Caco-2 (cell line): ENCODE results near the gene SLC7A11. TPM values are rescaled to one million over a fixed set of nuclear protein-coding genes. Genes with fewer than 3 reads are reported as not detected.

ENCODE experiments used
- BruUV-seq: library from RNA; stranded (reverse); fragments of 400-500 nt; replicated peaks from 2 replicates; lab custom pipeline; 2021; lab: Mats Ljungman, UMichigan
- CTCF ChIA-PET: fragments of 300-600 bp; sonication (Branson Sonifier 250); formaldehyde crosslinking; loops from one replicate; lab custom pipeline; 2022; ENCODE audit warnings: antibody characterized with exemption; lab: Charles Lee
- POLR2A ChIA-PET: fragments of 300-600 bp; sonication (Branson Sonifier 250); formaldehyde crosslinking; loops from one replicate; lab custom pipeline; 2022; ENCODE audit warnings: antibody characterized with exemption; lab: Charles Lee
- DNase-seq, 2 experiments: peaks; one replicate each; pipeline versions ENCODE4 v3.0.0 to v3.0.0-alpha.2; 2020 to 2022
- H3K27me3 ChIP-seq: replicated peaks from 2 replicates; pipeline ENCODE4 v1.6.0; 2011; ENCODE audit warnings: low read length; ENCODE audit not compliant: control insufficient read depth, insufficient read depth
- H3K36me3 ChIP-seq: 2 replicates; pipeline ENCODE4 v1.5.1; 2011; ENCODE audit warnings: low read length; ENCODE audit not compliant: control insufficient read depth, insufficient read depth
- H3K4me1 ChIP-seq: fragments of 250-450 bp; sonication (Bioruptor Pico); 2 replicates; pipeline ENCODE4 v1.5.1; 2020; ENCODE audit warnings: mild to moderate bottlenecking
- H3K4me3 ChIP-seq: 2 replicates; pipeline ENCODE4 v1.5.1; 2011; ENCODE audit warnings: low read depth, mild to moderate bottlenecking, control low read depth, low read length
- H3K9me3 ChIP-seq: fragments of 250-450 bp; sonication (Bioruptor Pico); 2 replicates; pipeline ENCODE4 v1.5.1; 2020; ENCODE audit warnings: mild to moderate bottlenecking, moderate library complexity
- H3K27ac Mint-ChIP-seq: one replicate; pipeline ENCODE4 v1.8.0; 2022; ENCODE audit warnings: mixed read lengths; ENCODE audit not compliant: unreplicated experiment
- H3K27me3 Mint-ChIP-seq: one replicate; pipeline ENCODE4 v1.8.0; 2022; ENCODE audit warnings: mixed read lengths; ENCODE audit not compliant: insufficient read depth, unreplicated experiment
- H3K36me3 Mint-ChIP-seq: one replicate; pipeline ENCODE4 v1.8.0; 2022; ENCODE audit warnings: mild to moderate bottlenecking, mixed read lengths; ENCODE audit not compliant: insufficient read depth, unreplicated experiment
- H3K4me1 Mint-ChIP-seq: one replicate; pipeline ENCODE4 v1.8.0; 2022; ENCODE audit warnings: low read depth, mixed read lengths; ENCODE audit not compliant: unreplicated experiment
- H3K4me3 Mint-ChIP-seq: one replicate; pipeline ENCODE4 v1.8.0; 2022; ENCODE audit warnings: mild to moderate bottlenecking, moderate library complexity, mixed read lengths; ENCODE audit not compliant: unreplicated experiment
- H3K9me3 Mint-ChIP-seq: one replicate; pipeline ENCODE4 v1.8.0; 2022; ENCODE audit warnings: mixed read lengths; ENCODE audit not compliant: unreplicated experiment
- CTCF ChIP-seq, 2 experiments: fragments of 200-600 bp in 1 of 2; IDR thresholded peaks; 1 replicate in 1 of 2; 2 replicates in 1 of 2; pipeline versions ENCODE4 v1.5.1 to v1.8.0; 2011 to 2022; ENCODE audit warnings: antibody characterized with exemption in 1 of 2, control low read depth in 1 of 2, inconsistent platforms in 1 of 2, low read depth in 1 of 2, low read length in 1 of 2, mild to moderate bottlenecking in 1 of 2, moderate library complexity in 1 of 2; ENCODE audit not compliant: insufficient read depth in 1 of 2, severe bottlenecking in 1 of 2, unreplicated experiment in 1 of 2
- intact Hi-C: fragments of 100-400 bp; cut with micrococcal nuclease; formaldehyde crosslinking; loops from one replicate; pipeline ENCODE4 v1.10.0; 2022; ENCODE audit not compliant: unreplicated experiment
- total RNA-seq: library from RNA; stranded (reverse); gene quantifications from 2 replicates; pipeline ENCODE4 v1.2.3, GENCODE V29; 2022

Gene SLC7A11
- total RNA-seq, 1 experiment from 2014 or later = 41.1 TPM

- H3K36me3 ChIP-seq = no peaks in the 10 kb centered on the region
- intact Hi-C loops = loop anchor here (5.0 kb wide), 3 partner anchors 449 to 756 kb away; no protein-coding TSS in a partner anchor
- Mint-ChIP-seq H3K36me3 (peaks cover 56% of the 10 kb centered on the region), H3K4me3 (no peak overlapping the region), H3K9me3 (no peaks in the 10 kb centered on the region), H3K27ac (no peak overlapping the region), H3K4me1 (no peaks in the 10 kb centered on the region), H3K27me3 (no peaks in the 10 kb centered on the region)
- H3K4me1 ChIP-seq = no peaks in the 10 kb centered on the region
- no peak overlapping the region for H3K4me3 ChIP-seq
- no peak for DNase-seq
- TF ChIP-seq CTCF (IDR thresholded peaks at IDR 0.05; ENCODE audit: insufficient read depth in 1 of 2, low read depth in 1 of 2, low read length in 1 of 2, severe bottlenecking in 1 of 2, unreplicated experiment in 1 of 2) = no peak
- no peaks in the 10 kb centered on the region for H3K27me3 ChIP-seq
- POLR2A ChIA-PET = no interaction called here
- CTCF ChIA-PET = no interaction called here
- no peaks in the 10 kb centered on the region for H3K9me3 ChIP-seq
- BruUV-seq = no TSS peak
These were observed 60.9 kb downstream of the SLC7A11 start for GRCh38 chr4:138181287-138181686.

GRCh38 chr4:138178566-138178965 is 63.6 kb downstream of the SLC7A11 start:
- no TSS peak for BruUV-seq
- Mint-ChIP-seq H3K27me3 (no peaks in the 10 kb centered on the region), H3K4me3 (no peak overlapping the region), H3K9me3 (no peaks in the 10 kb centered on the region), H3K4me1 (no peaks in the 10 kb centered on the region), H3K27ac (no peak overlapping the region), H3K36me3 (peaks cover 69% of the 10 kb centered on the region)
- ChIA-PET POLR2A (no interaction called here), CTCF (no interaction called here)
- intact Hi-C loops = no loop called here
- H3K4me1 ChIP-seq = no peaks in the 10 kb centered on the region
- no peaks in the 10 kb centered on the region for H3K9me3 ChIP-seq
- H3K36me3 ChIP-seq = no peaks in the 10 kb centered on the region
- no peak overlapping the region for H3K4me3 ChIP-seq
- TF ChIP-seq CTCF (IDR thresholded peaks at IDR 0.05; ENCODE audit: insufficient read depth in 1 of 2, low read depth in 1 of 2, low read length in 1 of 2, severe bottlenecking in 1 of 2, unreplicated experiment in 1 of 2) = no peak
- no peak for DNase-seq
- no peaks in the 10 kb centered on the region for H3K27me3 ChIP-seq

GRCh38 chr4:138177278-138177968 is 64.7 kb downstream of the SLC7A11 start:
- Mint-ChIP-seq H3K9me3 (no peaks in the 10 kb centered on the region), H3K27me3 (no peaks in the 10 kb centered on the region), H3K27ac (no peak overlapping the region), H3K4me1 (no peaks in the 10 kb centered on the region), H3K4me3 (no peak overlapping the region), H3K36me3 (peaks cover 71% of the 10 kb centered on the region)
- intact Hi-C loops = no loop called here
- no peaks in the 10 kb centered on the region for H3K4me1 ChIP-seq
- ChIA-PET POLR2A (no interaction called here), CTCF (no interaction called here)
- H3K9me3 ChIP-seq = no peaks in the 10 kb centered on the region
- no TSS peak for BruUV-seq
- no peaks in the 10 kb centered on the region for H3K27me3 ChIP-seq
- TF ChIP-seq CTCF (IDR thresholded peaks at IDR 0.05; ENCODE audit: insufficient read depth in 1 of 2, low read depth in 1 of 2, low read length in 1 of 2, severe bottlenecking in 1 of 2, unreplicated experiment in 1 of 2) = no peak
- H3K4me3 ChIP-seq = no peak overlapping the region
- no peaks in the 10 kb centered on the region for H3K36me3 ChIP-seq
- no peak for DNase-seq
